GM21723 (cell line): Measurements from ENCODE around the gene PAK4.
"Not testable (repeated sequence)": the region's sequence is repeated elsewhere in the genome, so short reads cannot be mapped to it uniquely, and the experiment has no call there.

Experiments
- ATAC-seq: cut with Tn5 transposase; IDR thresholded peaks from one replicate; pipeline ENCODE4 v1.9.1; 2021; ENCODE audit warnings: mild to moderate bottlenecking, moderate library complexity; ENCODE audit not compliant: unreplicated experiment

The PAK4 gene

DNA sequence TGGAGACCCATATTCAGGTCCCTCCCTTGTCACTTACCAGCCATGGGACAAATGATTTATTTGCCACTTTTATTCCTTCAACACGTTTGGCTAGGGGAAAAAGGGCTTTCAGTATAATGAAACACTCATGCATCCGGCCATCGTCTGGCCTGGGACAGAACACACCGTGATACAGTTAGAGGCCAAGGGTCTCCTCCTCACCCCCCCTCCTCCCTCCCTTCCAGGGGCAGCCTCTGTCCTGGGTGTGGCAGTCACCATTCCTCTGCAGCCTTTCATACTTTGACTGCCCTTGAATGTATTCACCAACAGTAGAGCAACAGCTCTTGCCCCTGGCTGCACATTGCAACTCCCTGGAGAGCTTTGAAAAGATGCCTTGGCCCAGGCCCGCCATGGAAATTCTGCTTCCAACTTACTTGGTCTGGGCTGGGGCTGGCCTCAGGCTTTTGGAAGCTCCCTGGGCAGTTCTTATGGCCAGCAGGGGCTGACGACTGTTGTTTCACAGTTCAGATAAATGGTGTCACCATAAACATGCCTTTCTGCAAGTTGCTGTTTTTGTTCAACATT lies 3.0 kb downstream of the PAK4 start:
- ATAC-seq: no peak

GRCh38 chr19:39129116-39129515 lies 3.5 kb downstream of the PAK4 start:
- ATAC-seq: no peak

- ATAC-seq: no peak
These were observed 5.0 kb downstream of the PAK4 start for GRCh38 chr19:39130337-39131254.

- ATAC-seq: no peak
These were observed 5.7 kb downstream of the PAK4 start for GRCh38 chr19:39131255-39131755.

DNA sequence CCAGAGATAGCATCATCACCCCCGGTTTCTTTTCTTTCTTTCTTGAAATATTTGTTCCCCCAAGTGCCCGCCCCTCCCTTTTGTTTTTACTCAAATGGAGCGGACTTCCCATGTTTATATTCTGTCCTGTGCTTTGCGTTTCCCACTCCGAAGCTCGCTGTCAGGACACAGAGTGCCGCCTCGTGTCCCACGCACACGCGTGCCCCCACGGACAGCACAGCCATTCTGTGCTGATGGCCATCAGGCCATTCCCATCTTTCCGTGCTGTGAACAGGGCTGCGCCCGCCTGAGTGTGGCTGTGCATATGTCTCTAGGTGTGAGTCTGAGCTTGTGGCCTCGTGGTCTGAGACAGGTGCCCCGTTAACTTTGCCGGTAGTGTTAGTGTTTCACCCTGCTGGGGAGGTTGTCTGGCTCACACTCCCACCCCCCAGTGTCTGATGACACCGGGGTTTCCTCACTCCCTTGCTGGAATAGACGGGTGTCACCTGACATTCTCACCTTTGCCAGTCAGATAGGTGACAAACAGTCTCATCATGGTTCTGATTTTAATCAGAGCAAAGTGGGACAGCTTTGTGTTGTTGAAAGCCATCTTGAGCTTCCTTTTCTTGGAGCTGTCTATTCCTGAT lies 6.9 kb downstream of the PAK4 start:
- ATAC-seq: no peak

- no peak for ATAC-seq
These were observed 8.1 kb downstream of the PAK4 start for GRCh38 chr19:39133431-39134270.

- ATAC-seq: no peak
These were observed 10.1 kb downstream of the PAK4 start for GRCh38 chr19:39135701-39136100.

GRCh38 chr19:39136225-39136940 lies 10.8 kb downstream of the PAK4 start:
- no peak for ATAC-seq

- ATAC-seq: no peak
These were observed 11.5 kb downstream of the PAK4 start for GRCh38 chr19:39137131-39137530.

- ATAC-seq: no peak
These were observed 12.9 kb downstream of the PAK4 start for GRCh38 chr19:39138221-39139211.

GRCh38 chr19:39139305-39139874 lies 13.8 kb downstream of the PAK4 start:
- no peak for ATAC-seq

- no peak for ATAC-seq
These were observed 14.4 kb downstream of the PAK4 start for GRCh38 chr19:39139971-39140453.

GRCh38 chr19:39140594-39140993 lies 15.0 kb downstream of the PAK4 start:
- no peak for ATAC-seq

GRCh38 chr19:39141929-39142328 lies 16.3 kb downstream of the PAK4 start:
- no peak for ATAC-seq

- no peak for ATAC-seq
These were observed 17.0 kb downstream of the PAK4 start for GRCh38 chr19:39142630-39143029.

GRCh38 chr19:39143757-39144289 lies 18.2 kb downstream of the PAK4 start:
- ATAC-seq: not testable (repeated sequence)

DNA sequence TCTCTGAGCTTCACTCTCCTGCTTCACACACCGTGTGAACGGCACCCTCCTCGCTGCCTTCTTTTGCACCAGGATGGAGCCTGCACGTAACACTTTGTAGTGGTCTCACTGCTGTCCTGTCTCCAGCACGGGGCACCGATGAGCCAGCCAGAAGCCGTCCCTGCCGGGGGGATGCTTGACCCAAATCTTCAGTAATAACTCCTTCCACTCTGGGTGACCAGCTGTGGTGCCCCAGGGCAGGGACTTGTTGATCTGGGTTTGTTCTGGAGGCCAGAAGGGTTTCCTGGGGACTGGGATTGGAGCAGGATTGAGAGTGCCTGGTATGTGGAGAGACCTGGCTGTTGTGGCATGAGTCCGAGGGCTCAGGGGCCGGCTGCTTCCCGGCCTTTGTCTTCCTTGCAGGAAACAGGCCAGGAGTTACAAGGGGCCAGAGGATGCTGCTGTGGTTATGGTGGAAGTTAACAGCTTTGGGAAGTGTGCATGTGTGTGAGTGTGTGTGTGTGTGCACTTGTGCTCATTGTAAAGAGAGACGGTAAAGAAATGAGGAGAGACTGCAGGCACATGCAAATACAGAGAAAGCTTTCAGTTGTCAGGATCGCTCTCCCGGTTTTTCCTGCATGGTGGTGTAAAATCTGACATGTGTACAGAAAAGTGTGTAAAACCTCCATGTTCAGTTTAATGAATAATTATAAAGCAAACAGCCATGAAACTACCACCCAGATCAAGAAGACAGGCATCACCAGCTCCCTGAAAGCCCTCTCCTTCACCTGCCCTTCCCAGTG lies 18.9 kb downstream of the PAK4 start:
- ATAC-seq: no peak
